Vagina (tissue), 2 donors: ENCODE results near the gene XKR8.

Experiments used
- POLR2A ChIP-seq, 2 donors: fragments of 450-650 bp; IDR thresholded peaks; one replicate each; pipeline ENCODE4 v1.6.1; 2017; ENCODE audit warnings: antibody characterized with exemption in 2 of 2, mild to moderate bottlenecking in 2 of 2, moderate library complexity in 2 of 2
- TF ChIP-seq, protein P1 (sequence below), 3 experiments: fragments of 450-650 bp in 2 of 3; fragments of 200-600 bp in 1 of 3; sonication (generic) in 1 of 3; IDR thresholded peaks; one replicate each; pipeline ENCODE4 v1.5.1; 2017 to 2019; ENCODE audit warnings: antibody characterized with exemption in 3 of 3, mild to moderate bottlenecking in 2 of 3, moderate library complexity in 2 of 3

DNA sequence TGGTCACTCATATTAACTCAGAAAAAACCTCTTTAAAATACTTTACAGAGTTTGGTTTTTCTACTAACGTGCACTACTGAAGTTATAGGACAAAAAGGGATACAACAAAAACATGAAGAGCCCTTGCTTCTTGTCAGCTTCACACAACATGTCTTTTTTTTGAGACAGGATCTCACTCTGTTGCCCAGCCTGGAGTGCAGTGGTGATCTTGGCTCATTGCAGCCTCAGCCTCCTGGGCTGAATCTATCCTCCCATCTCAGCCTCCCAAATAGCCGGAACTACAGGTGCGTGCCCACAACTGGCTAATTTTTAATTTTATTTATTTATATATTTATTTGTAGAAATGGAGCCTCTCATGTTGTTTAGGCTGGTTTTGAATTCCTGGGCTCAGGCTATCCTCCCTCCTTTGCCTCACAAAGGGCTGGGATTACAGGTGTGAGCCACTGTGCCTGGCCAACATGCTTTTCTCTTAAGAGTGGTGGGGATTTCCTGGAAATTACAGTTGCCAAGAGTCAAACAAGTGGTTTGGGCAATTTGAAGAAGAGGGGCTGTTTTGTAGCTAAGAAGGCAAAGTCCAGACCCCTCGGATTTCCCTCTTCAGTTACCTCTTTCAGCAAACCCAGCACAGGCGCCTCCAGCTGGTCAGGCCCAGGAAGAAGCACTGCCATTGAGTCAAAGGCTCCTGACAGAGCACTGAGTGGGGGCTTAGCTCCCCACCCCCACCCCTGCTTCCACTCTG lies 31.4 kb upstream of the XKR8 start:
- TF ChIP-seq, protein P1, sequence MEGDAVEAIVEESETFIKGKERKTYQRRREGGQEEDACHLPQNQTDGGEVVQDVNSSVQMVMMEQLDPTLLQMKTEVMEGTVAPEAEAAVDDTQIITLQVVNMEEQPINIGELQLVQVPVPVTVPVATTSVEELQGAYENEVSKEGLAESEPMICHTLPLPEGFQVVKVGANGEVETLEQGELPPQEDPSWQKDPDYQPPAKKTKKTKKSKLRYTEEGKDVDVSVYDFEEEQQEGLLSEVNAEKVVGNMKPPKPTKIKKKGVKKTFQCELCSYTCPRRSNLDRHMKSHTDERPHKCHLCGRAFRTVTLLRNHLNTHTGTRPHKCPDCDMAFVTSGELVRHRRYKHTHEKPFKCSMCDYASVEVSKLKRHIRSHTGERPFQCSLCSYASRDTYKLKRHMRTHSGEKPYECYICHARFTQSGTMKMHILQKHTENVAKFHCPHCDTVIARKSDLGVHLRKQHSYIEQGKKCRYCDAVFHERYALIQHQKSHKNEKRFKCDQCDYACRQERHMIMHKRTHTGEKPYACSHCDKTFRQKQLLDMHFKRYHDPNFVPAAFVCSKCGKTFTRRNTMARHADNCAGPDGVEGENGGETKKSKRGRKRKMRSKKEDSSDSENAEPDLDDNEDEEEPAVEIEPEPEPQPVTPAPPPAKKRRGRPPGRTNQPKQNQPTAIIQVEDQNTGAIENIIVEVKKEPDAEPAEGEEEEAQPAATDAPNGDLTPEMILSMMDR (IDR thresholded peaks at IDR 0.05): no peak
- no peak for TF ChIP-seq POLR2A (IDR thresholded peaks at IDR 0.05)
